ENCODE data around the gene STYK1.
"Not testable (repeated sequence)": the region's sequence is repeated elsewhere in the genome, so short reads cannot be mapped to it uniquely, and the experiment has no call there.

The STYK1 gene

DNA sequence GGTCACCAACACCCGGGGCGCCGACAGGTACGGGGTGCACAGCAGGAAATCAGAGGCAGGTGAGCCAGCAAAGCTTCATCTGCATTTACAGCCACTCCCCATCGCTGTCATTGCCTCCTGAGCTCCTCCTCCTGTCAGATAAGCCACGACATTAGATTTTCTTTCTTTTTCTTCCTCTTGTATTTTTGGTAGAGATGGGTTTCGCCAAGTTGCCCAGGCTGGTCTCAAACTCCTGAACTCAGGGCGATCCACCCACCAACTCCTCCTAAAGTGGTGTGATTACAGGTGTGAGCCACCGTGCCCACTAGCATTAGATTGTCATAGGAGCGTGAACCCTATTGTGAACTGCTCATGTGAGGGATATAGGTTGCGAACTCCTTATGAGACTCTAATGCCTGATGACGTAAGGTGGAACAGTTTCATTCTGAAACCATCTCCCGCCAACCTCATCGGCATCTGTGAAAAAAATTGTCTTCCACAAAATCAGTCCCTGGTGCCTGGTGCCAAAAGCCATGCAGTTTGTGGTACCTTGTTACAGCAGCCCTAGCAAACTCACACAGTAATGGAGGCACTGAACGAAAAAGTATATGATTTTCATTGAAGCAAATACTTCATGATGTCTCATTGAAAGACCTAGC, 1.5 kb downstream of the STYK1 start:
- DNase-seq = no peak

- DNase-seq = no peak
These were observed 4.3 kb downstream of the STYK1 start for GRCh38 chr12:10669533-10669932.

GRCh38 chr12:10668526-10668925, 5.3 kb downstream of the STYK1 start:
- DNase-seq = no peak

DNA sequence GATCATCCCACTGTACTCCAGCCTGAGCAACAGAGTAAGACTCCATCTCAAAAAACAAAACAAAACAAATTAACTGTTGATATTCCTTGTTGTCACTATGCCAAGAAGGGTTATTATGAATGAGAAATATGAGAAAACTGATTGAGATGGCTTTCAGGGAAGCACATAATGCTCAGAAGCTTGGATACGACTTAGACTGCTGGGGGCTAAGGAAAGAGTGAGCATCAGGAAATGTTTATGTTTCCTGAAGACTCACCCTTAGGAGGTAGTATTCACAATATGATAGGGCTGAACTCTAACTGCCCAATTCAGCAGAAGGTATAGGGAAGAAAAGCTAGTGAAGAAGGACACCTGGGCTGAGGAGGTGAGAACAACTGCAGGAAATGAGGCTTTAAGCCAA, 6.3 kb downstream of the STYK1 start:
- DNase-seq = no peak

DNA sequence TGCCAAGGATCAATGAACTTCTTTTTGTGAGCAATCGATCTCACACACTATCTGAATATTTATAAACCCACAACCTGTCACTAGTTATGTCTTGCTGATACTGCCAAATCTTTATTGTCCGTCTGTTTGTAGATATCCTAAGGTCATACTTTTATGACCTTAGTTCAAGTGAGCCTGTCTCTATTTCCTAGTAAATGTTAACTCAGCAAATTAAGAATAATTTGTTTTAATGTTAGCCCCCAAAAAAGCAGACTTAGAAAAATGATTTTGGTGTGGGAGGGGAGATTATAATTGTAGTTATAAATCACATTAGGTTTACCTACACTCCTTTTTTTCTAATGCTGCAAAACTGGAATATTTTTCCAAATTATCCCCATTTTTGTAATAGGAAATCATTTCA, 9.4 kb downstream of the STYK1 start:
- DNase-seq = no peak

DNA sequence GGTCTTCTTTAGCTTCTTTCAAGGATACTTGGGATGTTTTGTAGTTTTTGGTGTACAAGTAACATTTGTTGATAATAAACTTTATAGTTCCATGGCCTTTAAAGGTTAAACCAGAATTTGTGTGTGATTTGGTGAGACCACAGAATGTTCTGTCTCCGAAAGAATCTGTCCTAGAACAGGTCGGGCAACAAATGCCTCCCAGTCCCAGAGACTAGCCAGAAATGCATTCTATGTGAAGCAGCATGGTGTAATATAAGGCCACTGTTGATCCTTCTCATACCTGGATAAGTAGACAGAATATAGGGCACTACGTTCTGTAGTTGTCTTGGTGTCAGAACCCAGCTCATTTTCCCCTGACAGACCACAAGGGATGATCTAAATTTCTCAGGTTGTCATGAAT, 10.0 kb downstream of the STYK1 start:
- DNase-seq = no peak

DNA sequence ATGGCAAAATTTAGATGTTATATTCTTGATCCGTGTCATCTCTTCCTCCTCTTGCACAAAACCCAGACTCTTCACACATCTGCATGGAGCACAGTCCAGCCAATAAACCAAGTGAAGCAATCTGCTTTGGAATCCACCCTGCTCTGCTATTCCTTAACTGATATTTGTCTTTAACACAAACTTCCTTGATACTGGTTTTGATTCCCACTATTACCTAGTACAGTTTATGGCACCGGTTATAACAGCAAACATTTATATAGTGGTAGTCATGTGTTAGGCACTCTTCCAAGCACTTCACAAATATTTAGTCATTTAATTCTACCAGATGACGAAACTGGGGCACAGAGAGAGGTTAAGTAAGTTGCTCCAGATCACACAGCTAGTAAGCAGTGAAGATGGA, 12.5 kb downstream of the STYK1 start:
- no peak for DNase-seq

DNA sequence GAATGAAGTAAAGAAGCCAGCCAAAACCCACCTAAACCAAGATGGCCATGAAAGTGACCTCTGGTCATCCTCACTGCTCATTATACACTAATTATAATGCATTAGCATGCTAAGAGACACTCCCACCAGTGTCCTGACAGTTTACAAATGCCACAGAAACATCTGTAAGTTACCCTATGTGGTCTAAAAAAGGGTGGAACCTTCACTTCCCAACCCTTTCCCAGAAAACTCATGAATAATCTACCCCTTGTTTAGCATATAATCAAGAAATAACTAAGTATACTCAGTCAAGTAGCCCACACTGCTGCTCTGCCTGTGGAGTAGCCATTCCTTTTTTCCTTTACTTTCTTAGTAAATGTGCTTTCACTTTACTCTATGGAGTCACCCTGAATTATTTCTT, 19.8 kb downstream of the STYK1 start:
- no peak for DNase-seq

DNA sequence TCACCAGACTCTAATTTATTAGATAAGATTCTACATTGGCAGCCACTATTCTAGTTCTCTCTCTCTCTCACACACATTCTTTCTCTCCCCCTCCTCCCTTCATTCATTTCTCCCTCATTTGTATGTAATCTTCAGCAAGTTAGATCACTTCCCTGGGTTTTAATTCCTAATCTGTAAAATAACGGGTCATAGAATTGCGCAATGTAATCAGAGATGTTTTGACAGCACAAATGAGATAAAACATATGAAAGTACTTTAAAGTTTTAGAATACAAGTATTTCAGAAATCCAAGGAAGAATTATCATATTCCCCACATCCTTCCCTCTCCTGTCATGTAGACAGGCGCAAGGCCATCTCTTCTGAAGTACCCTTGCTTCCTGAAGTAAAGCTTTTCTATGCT, 21.7 kb downstream of the STYK1 start:
- no peak for DNase-seq

- DNase-seq = not testable (repeated sequence)
These were observed 27.3 kb downstream of the STYK1 start for GRCh38 chr12:10646576-10646975.

DNA sequence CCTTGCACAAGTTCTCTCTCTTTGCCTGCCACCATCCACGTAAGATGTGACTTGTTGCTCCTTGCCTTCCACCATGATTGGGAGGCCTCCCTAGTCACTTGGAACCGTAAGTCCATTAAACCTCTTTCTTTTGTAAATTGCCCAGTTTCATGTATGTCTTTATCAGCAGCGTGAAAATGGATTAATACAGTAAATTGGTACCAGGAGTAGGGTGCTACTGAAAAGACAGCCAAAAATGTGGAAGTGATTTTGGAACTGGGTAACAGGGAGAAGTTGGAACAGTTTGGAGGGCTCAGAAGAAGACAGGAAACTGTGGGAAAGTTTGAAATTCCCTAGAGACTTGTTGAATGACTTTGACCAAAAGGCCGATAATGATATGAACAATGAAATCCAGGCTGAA, 27.9 kb downstream of the STYK1 start:
- no peak for DNase-seq

DNA sequence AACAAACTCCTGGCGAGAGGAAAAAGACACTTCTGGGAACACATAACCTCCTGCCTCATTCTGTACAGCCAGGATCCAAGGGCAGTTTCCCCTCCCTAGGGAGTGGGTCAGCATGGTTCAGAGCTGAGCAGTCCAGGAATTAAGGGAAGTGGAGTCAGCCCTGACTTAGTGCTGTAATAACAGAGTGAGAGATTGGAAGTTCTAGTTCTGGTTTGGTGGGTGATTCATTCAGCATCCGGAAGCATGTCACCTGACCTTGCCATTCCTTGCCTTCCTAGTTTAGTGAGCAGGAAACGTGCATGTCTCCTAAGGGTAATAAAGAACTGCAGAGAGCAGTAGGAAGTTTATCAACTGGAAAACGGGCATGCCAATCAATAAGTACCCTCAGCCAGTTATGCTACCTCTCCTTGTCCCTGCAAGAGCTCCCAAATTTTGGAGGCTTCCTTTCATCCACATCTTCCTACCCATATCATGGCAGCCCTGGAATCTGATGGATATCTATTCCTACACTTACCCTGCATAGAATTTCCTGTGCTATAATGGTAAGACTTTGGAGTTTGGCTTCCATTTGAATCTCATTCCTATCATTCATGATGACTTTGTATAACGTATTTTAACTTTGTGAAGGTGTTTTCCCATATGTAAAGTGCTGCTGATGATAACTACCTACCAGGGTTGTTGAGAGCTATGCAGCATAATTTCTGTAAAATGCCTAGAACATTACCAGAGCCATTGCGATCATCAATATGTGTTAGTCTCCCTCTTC, 31.9 kb downstream of the STYK1 start:
- DNase-seq = no peak

DNA sequence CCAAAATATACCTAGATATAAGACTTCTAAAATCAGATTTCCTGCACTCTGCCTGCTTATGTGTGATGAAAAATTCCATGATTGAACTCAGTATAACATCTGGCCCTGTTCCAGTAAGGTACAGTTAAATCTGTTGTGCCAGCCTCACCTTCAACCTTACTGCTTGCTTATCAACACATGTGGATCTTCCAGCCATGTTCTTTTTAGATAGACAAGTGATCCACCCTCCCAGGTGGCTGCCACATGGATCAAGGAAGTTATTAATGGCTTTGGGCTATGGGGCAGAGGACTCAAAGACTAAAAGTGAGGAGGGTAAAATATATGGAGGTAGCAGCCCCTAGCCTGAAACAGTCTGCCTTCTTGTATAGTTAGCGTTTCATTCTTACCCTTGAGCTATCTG, 35.1 kb downstream of the STYK1 start:
- no peak for DNase-seq

- DNase-seq = no peak
These were observed 37.2 kb downstream of the STYK1 start for GRCh38 chr12:10636611-10637010.

DNA sequence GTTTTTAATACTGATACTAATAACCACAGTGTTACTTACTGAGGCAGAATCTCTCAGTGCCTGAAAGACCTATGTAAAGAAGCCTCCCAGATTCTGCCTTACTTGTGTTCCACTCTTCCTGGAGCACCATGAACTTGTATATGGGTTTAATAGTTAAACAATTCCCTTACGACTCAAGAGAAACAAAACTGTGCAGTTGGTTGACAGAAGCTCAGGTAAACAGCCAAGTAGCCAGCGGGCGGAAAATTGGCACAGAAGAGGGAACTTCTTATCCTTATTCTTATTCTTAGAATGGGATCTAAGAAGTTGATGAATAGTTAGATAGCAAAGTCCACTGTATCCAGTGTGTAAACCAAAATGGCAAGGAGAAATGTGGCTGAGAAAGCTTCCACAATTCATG, 37.7 kb downstream of the STYK1 start:
- DNase-seq = no peak

- no peak for DNase-seq
These were observed 38.5 kb downstream of the STYK1 start for GRCh38 chr12:10635306-10635705.

- DNase-seq = no peak
These were observed 39.4 kb downstream of the STYK1 start for GRCh38 chr12:10634427-10634826.

GRCh38 chr12:10633541-10633940, 40.3 kb downstream of the STYK1 start:
- DNase-seq = no peak

DNA sequence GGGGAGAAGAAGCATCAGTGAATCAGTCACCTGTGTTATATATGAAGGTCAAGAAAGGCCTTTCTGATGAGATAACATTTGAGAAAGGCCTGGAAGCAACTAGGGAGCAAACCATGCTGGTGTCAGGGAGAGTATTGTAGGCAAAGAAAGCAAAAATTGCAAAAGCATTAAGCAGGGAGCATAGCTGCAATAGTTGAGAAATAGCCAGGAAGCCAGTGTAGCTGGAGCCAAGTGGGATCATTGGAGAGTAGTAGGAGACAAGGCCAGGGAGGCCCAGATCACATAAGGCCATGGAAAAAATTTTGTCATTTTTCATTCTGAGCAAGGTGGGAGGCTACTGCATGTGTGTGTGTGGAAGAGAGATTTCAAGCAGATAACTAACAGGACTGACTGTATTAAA, 41.6 kb downstream of the STYK1 start:
- no peak for DNase-seq

DNA sequence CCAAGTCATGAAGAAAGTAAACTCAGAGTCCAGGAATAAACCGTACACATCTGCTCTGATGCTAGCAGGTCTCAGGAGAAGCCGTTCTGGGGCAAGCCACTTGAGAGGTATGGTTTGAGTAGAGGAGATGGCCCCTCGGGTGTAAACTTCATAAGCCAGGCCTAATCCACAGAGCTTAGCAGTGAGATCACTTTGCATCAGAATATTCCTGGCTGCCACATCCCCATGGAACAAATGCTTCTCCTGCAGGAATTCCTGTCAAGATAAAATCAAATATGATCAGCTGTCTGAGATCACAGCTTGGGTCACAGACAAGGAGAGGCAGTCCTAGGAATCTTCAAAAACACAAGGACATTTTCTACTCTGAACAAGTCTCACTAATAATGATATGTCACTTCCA, 49.2 kb downstream of the STYK1 start:
- no peak for DNase-seq

GRCh38 chr12:10623131-10623530, 50.7 kb downstream of the STYK1 start:
- DNase-seq = no peak

DNA sequence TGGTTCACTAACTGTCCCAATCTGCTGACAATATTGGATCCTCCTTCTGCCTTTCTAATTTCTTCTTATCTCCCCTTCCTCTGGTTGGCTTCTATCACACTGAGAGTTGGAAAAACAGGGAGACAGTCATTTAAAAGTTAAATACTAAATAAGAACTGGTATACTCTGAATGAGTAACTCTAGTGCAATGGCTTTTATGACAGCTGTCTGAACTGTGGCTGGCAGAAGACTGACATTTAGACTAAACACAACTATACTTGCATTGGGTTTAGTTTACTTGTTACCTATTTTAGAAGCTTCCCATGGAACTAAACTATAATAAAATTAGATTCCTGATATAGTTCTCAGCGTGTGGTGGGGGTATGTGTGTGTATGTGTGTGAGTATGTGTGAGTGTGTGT, 52.6 kb downstream of the STYK1 start:
- DNase-seq = no peak

GRCh38 chr12:10620078-10620779, 53.6 kb downstream of the STYK1 start:
- no peak for DNase-seq

GRCh38 chr12:10618338-10618987, 55.4 kb downstream of the STYK1 start:
- no peak for DNase-seq
